GM19240 (cell line): ENCODE measurements around the gene GPR157.

Experiments used
- DNase-seq: peaks from one replicate; pipeline ENCODE4 v3.0.0; 2011; ENCODE audit warnings: low spot score; ENCODE audit not compliant: insufficient read length

Gene GPR157

DNA sequence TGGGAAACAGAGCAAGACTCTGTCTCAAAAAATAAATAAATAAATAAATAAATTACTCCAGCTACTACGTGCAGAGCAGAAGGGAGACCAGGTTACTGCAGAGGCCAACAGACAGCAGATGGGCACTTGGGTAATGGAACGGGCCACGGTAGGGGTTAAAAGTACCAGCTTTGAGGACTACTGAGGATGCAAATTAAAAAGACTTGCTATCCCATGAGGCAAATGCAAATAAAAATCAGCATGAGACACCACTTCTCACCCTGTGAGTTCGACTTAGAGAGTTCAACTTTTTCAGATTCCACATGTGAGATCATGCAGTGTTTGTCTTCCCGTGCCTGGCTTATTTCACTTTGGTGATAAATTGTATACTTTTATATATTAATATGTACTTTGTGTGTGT, 66.1 kb downstream of the GPR157 start:
- DNase-seq = no peak

DNA sequence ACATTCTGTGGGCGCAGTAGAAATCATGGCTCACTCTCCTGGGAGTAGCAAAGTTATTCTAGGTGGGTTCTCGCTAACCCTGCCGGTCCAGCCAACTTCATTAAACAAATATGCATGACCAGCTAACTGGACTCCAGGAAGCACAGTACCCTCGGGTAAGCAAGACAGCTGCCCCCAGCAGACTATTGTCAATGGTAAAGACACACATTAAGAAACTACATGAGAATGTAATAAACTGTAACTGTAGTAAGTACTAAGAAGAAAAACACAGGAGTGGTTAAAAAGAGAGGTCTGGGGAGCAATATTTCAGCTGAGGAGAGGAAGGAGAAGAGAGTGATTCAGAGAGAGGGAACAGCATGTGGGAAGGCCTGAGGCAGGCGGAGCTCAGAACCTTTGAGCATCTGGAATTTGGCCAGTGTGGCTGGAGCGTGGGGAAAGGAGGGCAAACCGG, 66.9 kb downstream of the GPR157 start:
- no peak for DNase-seq

DNA sequence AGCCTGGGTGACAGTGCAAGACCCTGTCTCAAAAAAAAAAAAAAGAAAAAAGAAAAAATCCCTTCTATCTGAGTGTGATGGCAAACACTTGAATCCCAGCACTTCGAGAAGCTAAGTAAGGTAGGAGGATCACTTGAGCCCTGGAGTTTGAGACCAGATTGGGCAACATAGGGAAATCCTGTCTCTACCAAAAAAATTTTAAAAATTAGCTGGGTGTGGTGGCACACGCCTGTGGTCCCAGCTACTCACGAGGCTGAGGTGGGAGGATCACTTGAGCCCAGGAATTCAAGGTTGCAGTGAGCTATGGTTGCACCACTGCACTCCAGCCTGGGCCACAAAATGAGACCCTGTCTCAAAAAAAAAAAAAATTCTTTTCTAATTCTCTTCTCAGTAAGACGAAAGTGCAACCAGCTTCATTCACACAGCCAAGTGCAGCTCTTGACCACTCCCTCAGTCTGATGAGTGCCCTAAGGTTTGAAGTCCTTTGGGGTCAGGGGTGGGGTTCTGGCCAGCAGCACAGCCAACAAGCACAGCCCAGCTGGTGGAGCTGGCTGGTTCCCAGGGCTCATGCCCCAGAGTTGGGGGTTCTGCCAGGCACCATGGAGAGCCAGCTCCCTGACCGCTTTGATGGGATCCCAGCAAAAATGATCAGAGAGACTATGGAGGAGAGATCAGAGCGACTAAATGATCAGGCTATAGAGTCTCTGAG, 67.5 kb downstream of the GPR157 start:
- DNase-seq = no peak

DNA sequence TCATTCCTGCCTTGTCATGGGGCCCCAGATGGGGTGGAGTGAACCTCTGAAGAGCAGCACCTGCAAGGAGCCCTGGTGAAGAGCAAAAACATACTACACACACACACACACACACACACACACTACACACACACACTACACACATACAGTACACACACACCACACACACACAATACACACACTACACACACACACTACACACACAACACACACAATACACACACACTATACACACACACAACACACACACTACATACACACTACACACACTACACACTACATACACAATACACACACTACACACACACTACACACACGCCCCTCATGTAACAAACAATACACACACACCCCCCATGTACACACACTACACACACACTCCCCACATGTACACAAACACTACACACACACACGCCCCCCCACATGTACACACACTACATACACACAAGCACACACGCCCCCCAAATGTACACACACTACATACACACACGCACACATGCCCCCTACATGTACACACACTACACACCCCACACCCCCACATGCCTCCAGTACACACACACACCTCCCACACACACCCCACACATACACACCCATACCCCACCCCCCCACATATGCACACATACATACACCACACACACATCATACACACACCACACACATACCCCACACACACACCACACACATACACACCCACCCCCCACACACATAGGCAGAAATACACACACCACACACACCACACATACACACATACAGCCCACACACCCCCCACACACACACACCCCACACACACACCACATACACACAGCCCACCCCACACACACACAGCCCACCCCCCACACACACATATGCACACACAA, 68.8 kb downstream of the GPR157 start:
- no peak for DNase-seq

DNA sequence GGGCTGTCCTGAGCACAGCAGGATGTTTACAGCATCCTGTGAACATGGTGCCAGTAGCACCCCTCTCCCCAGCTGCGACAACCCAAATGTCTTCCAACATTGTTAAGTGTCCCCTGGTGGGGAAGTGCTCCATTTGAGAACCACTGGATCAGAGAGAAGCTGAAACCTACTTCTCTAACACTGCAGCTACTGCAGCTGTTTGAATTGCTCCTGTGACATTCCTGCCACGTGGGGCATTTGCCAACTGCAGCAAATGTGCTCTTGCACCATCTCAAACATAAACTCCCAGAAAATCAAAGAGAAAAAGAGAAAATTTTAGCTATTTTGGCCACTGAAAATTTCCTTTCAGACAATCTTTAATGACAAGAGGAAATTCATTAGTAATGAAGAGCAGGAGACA, 70.4 kb downstream of the GPR157 start:
- no peak for DNase-seq

DNA sequence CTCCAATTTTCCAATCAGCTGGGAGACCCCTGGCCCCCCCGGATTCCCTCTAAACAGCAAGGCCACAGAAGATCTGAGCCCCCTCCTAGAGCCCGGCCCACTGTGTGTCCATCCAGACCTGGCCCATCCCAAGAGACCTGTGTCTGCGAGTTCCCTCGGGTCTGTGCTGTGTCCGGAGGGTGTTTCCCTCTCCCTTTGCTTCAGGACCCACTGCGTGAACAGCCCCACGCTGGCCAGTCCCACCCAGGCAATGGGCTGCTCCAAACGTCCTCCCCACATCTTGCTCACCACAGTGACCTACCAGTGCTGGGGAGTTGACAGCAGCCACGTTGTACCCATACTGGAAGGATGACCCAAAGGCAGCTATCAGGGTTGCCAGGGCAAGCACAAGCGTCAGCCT, 71.1 kb downstream of the GPR157 start:
- no peak for DNase-seq

DNA sequence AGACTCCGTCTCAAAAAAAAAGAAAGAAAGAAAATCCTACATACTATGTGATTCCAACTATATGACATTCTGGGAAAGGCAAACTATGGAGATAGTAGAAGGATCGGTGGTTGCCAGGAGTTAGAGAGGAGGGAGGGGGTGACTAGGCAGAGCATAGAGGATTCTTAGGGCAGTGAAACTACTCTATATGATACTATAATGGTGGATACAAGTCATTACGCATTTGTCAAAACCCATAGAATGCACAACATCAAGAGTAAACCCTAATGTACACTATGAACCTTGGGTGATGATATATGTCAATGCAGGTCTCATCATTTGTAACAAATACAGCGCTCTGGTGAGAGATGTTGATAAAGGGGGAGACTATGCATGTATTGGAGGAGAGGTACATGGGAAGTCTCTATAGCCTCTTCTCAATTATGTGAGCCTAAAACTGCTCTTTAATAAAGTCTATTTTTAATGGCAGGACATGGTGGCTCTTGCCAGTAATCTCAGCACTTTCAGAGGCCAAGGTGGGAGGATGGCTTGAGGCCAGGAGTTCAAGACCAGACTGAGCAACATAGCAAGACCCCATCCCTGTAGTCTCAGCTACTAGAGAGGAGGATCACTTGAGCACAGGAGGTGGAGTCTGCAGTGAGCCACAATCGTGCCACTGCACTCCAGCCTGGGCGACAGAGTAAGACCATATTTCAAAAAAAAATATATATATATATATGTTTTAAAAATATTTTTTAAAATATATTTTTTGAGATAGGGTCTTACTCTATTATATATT, 76.4 kb downstream of the GPR157 start:
- DNase-seq = no peak

DNA sequence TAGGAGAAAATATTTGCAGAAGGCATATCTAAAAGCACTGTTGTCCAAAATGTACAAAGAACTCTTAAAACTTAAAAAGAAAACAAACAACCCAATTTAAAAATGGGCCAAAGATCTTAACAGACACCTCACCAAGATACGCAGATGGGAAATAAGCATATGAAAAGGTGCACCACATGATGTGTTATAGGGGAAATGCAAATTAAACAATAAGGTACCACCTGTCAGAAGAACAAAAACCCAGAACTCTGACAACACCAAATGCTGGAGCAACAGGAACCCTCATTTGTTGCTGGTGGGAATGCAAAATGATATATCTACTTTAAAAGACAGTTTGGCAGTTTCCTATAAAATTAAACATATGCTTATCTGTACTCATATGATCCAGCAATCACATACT, 77.5 kb downstream of the GPR157 start:
- no peak for DNase-seq

DNA sequence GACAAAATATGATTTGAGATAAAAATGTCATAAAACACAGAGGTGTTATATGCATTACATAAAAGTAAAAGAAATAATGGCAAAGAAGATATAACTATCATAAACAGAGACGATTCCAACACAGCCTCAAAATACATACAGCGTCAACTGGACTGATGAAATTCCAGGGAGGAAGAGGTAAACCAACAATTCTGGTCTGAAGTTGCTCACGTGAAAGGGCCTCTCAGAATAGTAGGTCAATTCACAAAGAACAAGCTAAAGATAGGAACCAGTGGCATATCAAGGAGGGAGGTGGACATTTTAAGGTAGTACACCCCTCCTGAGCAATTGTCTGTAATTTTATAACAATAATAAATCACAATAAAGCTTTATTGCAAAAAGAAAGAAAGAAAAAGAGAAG, 78.1 kb downstream of the GPR157 start:
- DNase-seq = no peak
